ENCODE data around the gene STUM. TPM values are rescaled to one million over a fixed set of nuclear protein-coding genes. Genes with fewer than 3 reads are reported as not detected.
A peak's percentile ranks its signal among the peaks of the same experiment; 100 is the strongest.

The STUM gene
- total RNA-seq, 1 donor from 2014 or later: 0.85 TPM

DNA sequence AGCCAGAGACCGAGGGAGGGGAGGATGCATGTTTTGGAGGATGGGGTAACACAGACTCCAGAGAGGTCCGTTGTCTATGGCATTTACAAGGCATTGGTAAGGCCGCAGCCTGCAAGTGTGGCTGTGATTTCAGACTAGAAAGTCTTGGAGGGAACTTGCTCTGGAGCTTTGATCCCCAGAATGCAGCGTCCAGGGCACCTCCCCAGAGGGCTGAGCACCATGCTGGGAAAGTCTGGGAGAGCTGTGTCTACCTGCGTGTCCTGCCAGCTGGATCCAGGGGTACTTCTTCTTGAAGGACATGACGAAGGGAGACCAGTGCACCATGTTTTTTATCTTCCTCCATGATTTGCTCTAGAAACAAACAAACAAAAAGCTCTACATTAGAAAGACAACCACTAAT, 99.9 kb downstream of the STUM start:
- intact Hi-C loops (cut with micrococcal nuclease): no loop called here

DNA sequence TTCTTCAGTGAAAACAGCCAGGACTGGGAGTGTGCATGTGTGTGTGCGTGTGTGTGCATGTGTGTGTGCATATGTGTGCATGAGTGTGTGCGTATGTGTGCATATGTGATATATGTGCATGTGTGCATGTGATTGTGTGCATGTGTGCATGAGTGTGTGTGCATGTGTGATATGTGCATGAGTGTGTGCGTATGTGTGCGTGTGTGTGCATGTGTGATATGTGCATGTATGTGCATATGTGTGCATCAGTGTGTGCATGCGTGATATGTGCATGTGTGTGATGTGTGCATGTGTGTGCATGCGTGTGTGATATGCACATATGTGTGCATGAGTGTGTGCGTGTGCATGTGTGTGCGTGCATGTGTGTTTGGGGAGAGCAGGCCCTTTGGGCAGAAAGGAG, 100.7 kb downstream of the STUM start:
- peak; percentile 6 for DNase-seq
- peaks cover 34% of the 10 kb centered on the region for H3K4me1 ChIP-seq
- no peak overlapping the region for H3K27ac ChIP-seq (replicated peaks)

More for the DNA sequence above, 99.9 kb downstream of the STUM start:
- no peaks in the 10 kb centered on the region for H3K9me3 ChIP-seq (replicated peaks)
- peaks cover 33% of the 10 kb centered on the region for H3K36me3 ChIP-seq
- peaks cover 42% of the 10 kb centered on the region for H3K4me1 ChIP-seq
- no peaks in the 10 kb centered on the region for H3K27me3 ChIP-seq (ENCODE audit: low read depth)
- TF ChIP-seq, protein P1, sequence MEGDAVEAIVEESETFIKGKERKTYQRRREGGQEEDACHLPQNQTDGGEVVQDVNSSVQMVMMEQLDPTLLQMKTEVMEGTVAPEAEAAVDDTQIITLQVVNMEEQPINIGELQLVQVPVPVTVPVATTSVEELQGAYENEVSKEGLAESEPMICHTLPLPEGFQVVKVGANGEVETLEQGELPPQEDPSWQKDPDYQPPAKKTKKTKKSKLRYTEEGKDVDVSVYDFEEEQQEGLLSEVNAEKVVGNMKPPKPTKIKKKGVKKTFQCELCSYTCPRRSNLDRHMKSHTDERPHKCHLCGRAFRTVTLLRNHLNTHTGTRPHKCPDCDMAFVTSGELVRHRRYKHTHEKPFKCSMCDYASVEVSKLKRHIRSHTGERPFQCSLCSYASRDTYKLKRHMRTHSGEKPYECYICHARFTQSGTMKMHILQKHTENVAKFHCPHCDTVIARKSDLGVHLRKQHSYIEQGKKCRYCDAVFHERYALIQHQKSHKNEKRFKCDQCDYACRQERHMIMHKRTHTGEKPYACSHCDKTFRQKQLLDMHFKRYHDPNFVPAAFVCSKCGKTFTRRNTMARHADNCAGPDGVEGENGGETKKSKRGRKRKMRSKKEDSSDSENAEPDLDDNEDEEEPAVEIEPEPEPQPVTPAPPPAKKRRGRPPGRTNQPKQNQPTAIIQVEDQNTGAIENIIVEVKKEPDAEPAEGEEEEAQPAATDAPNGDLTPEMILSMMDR (IDR thresholded peaks at IDR 0.05; ENCODE audit: borderline replicate concordance): no peak
- H3K4me3 ChIP-seq: no peak overlapping the region
- H3K27ac ChIP-seq (replicated peaks): no peak overlapping the region
- DNase-seq: no peak

DNA sequence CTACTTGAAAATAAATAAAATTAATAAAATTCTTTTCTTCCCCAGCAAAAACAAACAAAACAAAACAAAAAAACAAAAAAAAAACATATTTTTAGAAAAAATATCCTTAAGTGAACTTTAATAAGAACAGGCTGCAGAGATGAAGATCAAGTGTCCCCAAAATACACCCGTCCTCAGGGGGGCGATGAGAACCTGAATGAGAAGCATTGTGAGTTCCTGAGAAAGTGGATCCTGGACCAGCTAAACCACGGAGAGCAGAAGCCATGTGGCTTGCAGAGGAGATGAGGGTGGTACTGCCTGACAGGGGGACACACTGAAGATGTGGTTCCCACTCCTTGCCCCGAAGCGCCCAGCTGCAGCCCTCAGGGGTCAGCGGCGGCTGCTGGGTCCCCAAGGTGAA, 101.2 kb downstream of the STUM start:
- TF ChIP-seq, protein P1 (IDR thresholded peaks at IDR 0.05; ENCODE audit: borderline replicate concordance): peak; percentile 46
- H3K36me3 ChIP-seq: peaks cover 33% of the 10 kb centered on the region
- no peak overlapping the region for H3K27ac ChIP-seq (replicated peaks)
- H3K4me3 ChIP-seq: no peak overlapping the region
- no peaks in the 10 kb centered on the region for H3K27me3 ChIP-seq (ENCODE audit: low read depth)
- no peaks in the 10 kb centered on the region for H3K9me3 ChIP-seq (replicated peaks)
- H3K4me1 ChIP-seq: peaks cover 29% of the 10 kb centered on the region
- DNase-seq: peak; percentile 19
- intact Hi-C loops (cut with micrococcal nuclease): loop anchor here (10.0 kb wide), 1 partner anchor 85 kb away; the partner anchor contains the start of gene ITPKB

More for the DNA sequence above, 100.7 kb downstream of the STUM start:
- H3K4me3 ChIP-seq: no peak overlapping the region
- no peaks in the 10 kb centered on the region for H3K9me3 ChIP-seq (replicated peaks)
- intact Hi-C loops (cut with micrococcal nuclease): no loop called here
- TF ChIP-seq, protein P1 (IDR thresholded peaks at IDR 0.05; ENCODE audit: borderline replicate concordance): no peak
- no peaks in the 10 kb centered on the region for H3K27me3 ChIP-seq (ENCODE audit: low read depth)
- H3K36me3 ChIP-seq: peaks cover 33% of the 10 kb centered on the region

DNA sequence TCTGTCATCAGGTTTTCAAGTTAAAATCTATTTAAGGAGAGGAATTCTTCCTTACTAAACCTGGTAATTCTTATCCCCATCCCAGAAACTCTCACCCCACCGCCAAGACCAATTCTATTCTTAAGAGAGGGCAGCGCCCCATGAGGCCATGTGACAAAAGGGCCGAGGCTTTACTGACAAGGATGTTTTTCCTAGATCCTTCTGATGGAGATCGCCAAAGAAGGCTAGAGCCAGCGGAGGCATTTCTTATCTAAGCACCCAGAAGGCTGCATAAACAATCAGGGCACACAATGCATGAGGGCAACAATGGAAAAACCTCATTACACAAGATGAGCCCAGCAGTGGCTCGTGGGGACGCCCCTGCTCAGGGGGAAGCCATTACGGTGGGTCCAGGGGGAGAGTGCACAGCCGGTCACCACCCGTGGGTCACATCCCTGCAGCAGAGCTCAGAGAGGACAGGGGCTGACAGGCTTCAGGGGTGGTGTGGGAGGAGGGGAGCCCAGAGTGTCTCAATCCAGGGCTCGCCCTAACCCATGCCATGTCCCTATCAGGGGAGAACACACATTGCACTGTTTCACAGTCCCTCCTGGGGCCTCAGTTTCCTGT, 101.8 kb downstream of the STUM start:
- Histone ChIP-seq H3K4me3 (no peak overlapping the region), H3K4me1 (peaks cover 24% of the 10 kb centered on the region), H3K27me3 (ENCODE audit: low read depth) (no peaks in the 10 kb centered on the region), H3K27ac (replicated peaks) (no peak overlapping the region), H3K36me3 (peaks cover 30% of the 10 kb centered on the region), H3K9me3 (replicated peaks) (no peaks in the 10 kb centered on the region)
- intact Hi-C loops (cut with micrococcal nuclease): loop anchor here (10.0 kb wide), 1 partner anchor 84 kb away; the partner anchor contains the start of gene ITPKB
- DNase-seq: peak; percentile 15
- TF ChIP-seq, protein P1 (IDR thresholded peaks at IDR 0.05; ENCODE audit: borderline replicate concordance): no peak

DNA sequence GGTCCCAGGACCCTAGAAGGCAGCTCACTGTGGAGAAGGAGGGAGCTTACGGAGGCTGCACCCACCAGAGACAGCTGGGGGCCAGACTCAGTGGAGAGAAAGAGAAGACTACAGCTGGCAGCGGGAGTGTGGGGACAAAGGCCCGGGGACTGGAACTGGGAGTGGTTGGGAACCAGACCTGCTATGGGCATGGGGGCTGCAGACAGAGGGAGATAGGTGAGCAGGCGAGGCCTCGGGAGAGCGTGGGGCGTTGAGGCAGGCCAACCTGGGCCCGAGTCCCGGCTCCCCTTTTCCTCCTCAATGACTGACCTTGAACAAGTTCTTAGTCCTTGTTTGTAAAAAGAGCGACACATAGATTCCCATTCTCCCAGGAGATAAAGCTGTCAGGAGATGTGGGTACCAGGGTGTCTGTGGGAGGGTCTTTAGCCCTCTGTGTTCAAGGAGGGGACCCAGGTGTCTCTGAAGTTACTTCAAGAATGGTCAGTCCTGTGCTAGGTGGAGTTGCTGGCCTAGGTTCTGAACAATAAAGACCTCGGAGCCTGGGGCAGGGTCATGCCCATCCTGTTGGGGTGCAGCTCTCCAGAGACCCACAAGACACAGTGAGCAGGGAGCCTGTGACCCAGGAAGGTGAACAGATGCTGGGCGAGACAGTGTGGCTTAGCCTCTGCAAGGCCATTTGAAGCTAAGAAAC, 102.6 kb downstream of the STUM start:
- Histone ChIP-seq H3K4me1 (peaks cover 16% of the 10 kb centered on the region), H3K27ac (replicated peaks) (no peak overlapping the region), H3K4me3 (no peak overlapping the region), H3K9me3 (replicated peaks) (no peaks in the 10 kb centered on the region), H3K36me3 (peaks cover 23% of the 10 kb centered on the region), H3K27me3 (ENCODE audit: low read depth) (no peaks in the 10 kb centered on the region)
- peak; percentile 6 for DNase-seq
- TF ChIP-seq, protein P1 (IDR thresholded peaks at IDR 0.05; ENCODE audit: borderline replicate concordance): no peak
- intact Hi-C loops (cut with micrococcal nuclease): loop anchor here (10.0 kb wide), 1 partner anchor 84 kb away; the partner anchor contains the start of gene ITPKB
